Lower leg skin (tissue), 3 donors: Measurements from ENCODE around the gene ANKRD2.

Experiments
- CTCF ChIP-seq, 3 donors: fragments of 450-650 bp; IDR thresholded peaks; one replicate each; pipeline ENCODE4 v1.5.1; 2016; ENCODE audit warnings: antibody characterized with exemption in 3 of 3, mild to moderate bottlenecking in 3 of 3, moderate library complexity in 2 of 3
- POLR2A ChIP-seq, 2 donors: fragments of 450-650 bp; IDR thresholded peaks; one replicate each; pipeline ENCODE4 v1.6.1; 2016 to 2017; ENCODE audit warnings: antibody characterized with exemption in 2 of 2, mild to moderate bottlenecking in 1 of 2, moderate library complexity in 1 of 2

GRCh38 chr10:97583476-97583875 is 10.9 kb downstream of the ANKRD2 start:
- TF ChIP-seq POLR2A (IDR thresholded peaks at IDR 0.05), result no peak
- no peak for TF ChIP-seq CTCF (IDR thresholded peaks at IDR 0.05)
